Activated CD4-positive, alpha-beta T cell treated with anti-CD3 and anti-CD28 coated beads, Interleukin-2, amount 10 ng/mL, durations not matched to agents 7 days and 5 days (primary cell): ENCODE measurements around the gene OR51A2. TPM values are rescaled to one million over a fixed set of nuclear protein-coding genes. Genes with fewer than 3 reads are reported as not detected.
"Not testable (repeated sequence)": the region's sequence is repeated elsewhere in the genome, so short reads cannot be mapped to it uniquely, and the experiment has no call there.

Source experiments
- CTCF ChIA-PET: fragments of 350-600 bp; sonication (Branson Sonifier 250); formaldehyde crosslinking; loops from one replicate; lab custom pipeline; 2021; ENCODE audit warnings: antibody characterized with exemption; lab: Charles Lee
- POLR2A ChIA-PET: fragments of 350-600 bp; sonication (Branson Sonifier 250); formaldehyde crosslinking; loops from one replicate; lab custom pipeline; 2021; ENCODE audit warnings: antibody characterized with exemption; lab: Charles Lee
- DNase-seq: peaks from one replicate; pipeline ENCODE4 v3.0.0-alpha.2; 2020
- H3K27ac Mint-ChIP-seq: one replicate; pipeline ENCODE4 v1.8.0; 2021; ENCODE audit warnings: mild to moderate bottlenecking, moderate library complexity, mixed read lengths
- H3K27me3 Mint-ChIP-seq: one replicate; pipeline ENCODE4 v1.8.0; 2021; ENCODE audit warnings: mixed read lengths
- H3K36me3 Mint-ChIP-seq: one replicate; pipeline ENCODE4 v1.8.0; 2021; ENCODE audit warnings: low read depth, mixed read lengths
- H3K4me1 Mint-ChIP-seq: one replicate; pipeline ENCODE4 v1.8.0; 2021; ENCODE audit warnings: mixed read lengths
- H3K4me3 Mint-ChIP-seq: one replicate; pipeline ENCODE4 v1.8.0; 2021; ENCODE audit warnings: mild to moderate bottlenecking, moderate library complexity, mixed read lengths
- H3K9me3 Mint-ChIP-seq: one replicate; pipeline ENCODE4 v1.8.0; 2021; ENCODE audit warnings: mixed read lengths
- total RNA-seq, 2 experiments: library from RNA; stranded (reverse); gene quantifications; one replicate each; pipeline ENCODE4 v1.2.3, GENCODE V29; 2021

The OR51A2 gene, protein sequence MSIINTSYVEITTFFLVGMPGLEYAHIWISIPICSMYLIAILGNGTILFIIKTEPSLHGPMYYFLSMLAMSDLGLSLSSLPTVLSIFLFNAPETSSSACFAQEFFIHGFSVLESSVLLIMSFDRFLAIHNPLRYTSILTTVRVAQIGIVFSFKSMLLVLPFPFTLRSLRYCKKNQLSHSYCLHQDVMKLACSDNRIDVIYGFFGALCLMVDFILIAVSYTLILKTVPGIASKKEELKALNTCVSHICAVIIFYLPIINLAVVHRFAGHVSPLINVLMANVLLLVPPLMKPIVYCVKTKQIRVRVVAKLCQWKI
- not detected for total RNA-seq

DNA sequence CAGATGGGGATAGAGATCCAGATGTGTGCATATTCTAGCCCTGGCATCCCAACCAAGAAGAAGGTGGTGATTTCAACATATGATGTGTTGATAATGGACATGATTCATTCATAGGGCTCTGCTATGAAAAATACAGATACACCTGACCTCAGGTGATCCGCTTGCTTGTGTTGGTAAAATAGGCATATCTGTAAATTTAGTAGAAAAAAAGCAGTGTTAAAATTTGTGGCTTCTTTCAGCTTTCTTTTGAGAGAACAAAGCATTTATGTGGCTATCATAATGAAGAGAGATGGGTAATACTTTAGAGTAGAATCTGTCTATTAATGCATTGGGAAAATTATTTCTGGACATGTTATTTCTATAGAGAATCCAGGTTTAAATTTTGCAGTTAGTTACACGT is at the start of gene OR51A2:
Gene OR51A2 (minus strand): TSS at position 101 of the 400 bp plus-strand sequence. CDS start 0 bp downstream, at position 101.
- H3K9me3 Mint-ChIP-seq, CTCF ChIA-PET, H3K36me3 Mint-ChIP-seq, H3K4me3 Mint-ChIP-seq, DNase-seq, H3K27me3 Mint-ChIP-seq, H3K27ac Mint-ChIP-seq, POLR2A ChIA-PET, H3K4me1 Mint-ChIP-seq: not testable (repeated sequence)

DNA sequence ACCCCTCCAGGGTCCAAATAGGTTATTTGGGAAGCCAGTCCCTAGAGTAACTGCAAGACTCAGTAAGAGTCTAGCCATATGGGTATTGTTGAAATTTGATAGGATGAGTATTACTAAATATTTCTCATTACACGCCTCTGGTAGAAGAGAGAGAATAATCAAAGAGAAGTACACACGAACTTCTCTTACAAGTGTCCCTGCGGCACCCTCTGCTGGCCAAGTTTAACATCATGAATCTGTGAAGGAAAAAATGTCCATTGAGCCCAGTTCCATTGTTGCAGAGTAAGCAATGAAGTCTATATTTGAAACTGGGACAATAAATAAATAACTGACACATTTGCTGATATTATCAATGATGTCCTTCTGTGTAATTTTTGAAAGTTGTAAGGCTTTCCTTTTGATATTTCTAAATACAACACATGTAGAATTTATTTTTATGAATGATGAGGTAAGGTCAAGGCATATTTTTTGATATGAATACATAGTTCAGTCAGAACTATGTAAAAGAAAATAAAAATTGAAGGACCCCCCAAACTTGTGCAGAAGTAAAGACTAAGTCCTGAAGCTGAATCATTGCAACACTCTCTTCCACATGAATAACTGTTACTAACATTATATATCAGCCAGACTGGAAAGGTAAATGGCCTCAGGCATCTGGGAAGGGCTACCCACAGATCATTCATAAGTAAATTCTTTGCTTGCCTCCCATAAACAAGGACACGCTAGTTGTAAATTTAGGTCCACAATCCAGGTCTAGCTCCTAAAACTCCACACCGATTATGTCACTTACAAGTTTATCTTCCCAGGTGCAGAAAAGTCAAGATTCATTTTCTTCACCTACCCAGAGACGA is 49.1 kb upstream of the OR51A2 start:
- Mint-ChIP-seq H3K27ac (no peak overlapping the region), H3K9me3 (no peaks in the 10 kb centered on the region), H3K27me3 (peaks cover 2% of the 10 kb centered on the region), H3K4me1 (no peaks in the 10 kb centered on the region), H3K36me3 (no peaks in the 10 kb centered on the region), H3K4me3 (no peak overlapping the region)
- ChIA-PET CTCF (no interaction called here), POLR2A (no interaction called here)
- peak; percentile 41 for DNase-seq

DNA sequence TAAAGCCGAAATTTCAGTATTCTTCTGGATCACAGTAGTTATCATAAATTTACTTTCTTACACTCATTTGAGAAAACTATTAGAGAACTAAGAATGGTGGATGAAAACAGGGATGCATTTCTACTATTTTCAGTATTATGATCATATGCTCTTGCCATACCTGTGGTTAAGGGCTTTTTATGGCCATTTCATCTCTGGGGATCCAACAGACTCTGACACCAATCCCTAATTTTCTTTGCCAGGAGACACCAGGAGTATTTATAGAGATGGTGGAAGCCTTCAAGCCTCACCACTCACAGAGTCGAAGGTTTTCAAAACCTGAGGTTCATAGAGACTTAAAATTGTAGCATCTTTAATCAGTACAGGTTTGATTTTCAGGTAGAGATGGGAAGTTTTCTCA is 39.0 kb upstream of the OR51A2 start, which contains the start of gene OR51L1:
Gene OR51L1 (plus strand): TSS at position 301 of the 400 bp plus-strand sequence. CDS start 4,132 bp downstream, outside the sequence.
- DNase-seq, result no peak
- CTCF ChIA-PET, result no interaction called here
- Mint-ChIP-seq H3K36me3 (no peaks in the 10 kb centered on the region), H3K4me3 (no peak within 1 kb of the TSS), H3K9me3 (no peaks in the 10 kb centered on the region), H3K4me1 (no peaks in the 10 kb centered on the region), H3K27me3 (no peaks in the 10 kb centered on the region), H3K27ac (no peak within 1 kb of the TSS)
- POLR2A ChIA-PET, result no interaction called here

DNA sequence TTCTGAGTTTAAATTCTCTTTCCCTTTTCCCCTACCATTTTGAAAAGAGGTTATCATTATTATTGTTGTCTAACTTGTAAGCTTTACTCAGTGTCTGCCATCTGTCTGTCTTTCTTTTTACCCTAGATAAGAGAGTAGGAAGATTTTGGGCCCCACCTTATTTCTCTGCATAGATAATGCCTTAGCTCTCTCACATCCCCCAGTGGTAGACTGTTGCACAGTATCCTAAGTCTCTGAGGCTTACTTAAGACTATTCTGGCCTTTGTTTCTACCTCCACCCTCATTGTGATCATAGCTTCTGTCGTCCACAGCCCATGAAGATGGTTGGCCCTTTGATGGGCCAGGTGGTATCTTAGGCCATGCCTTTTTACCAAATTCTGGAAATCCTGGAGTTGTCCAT is 35.5 kb upstream of the OR51A2 start:
- no peak overlapping the region for H3K27ac Mint-ChIP-seq

DNA sequence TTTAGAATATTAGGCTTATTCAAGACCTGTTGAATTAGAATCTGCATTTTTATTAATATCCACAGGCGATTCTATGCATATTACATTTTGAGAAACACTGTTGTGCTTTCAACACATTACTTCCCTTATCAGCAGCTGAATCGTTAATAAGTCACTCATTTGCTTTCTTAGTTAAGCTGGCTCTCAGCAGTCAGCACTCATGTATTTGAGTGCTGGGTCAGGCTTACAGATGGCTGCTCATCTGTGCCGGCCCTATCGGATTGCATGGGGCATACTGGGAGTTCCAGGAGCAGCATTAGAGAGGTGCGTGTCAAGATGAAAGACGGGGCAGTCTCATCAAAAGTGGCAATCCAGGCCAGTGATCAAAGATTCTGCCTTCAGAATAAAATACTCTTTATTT is 28.3 kb upstream of the OR51A2 start:
- ChIA-PET CTCF (no interaction called here), POLR2A (no interaction called here)
- Mint-ChIP-seq H3K9me3 (no peaks in the 10 kb centered on the region), H3K27me3 (no peaks in the 10 kb centered on the region), H3K27ac (no peak overlapping the region), H3K4me1 (no peaks in the 10 kb centered on the region), H3K4me3 (no peak overlapping the region), H3K36me3 (no peaks in the 10 kb centered on the region)
- no peak for DNase-seq

More for the DNA sequence above, 35.5 kb upstream of the OR51A2 start:
- no peaks in the 10 kb centered on the region for H3K27me3 Mint-ChIP-seq
- CTCF ChIA-PET, result interaction anchor here (0.6 kb wide), 1 partner anchor 37 kb away, joined by 3 read pairs; no protein-coding TSS in a partner anchor
- POLR2A ChIA-PET, result no interaction called here
- no peak for DNase-seq
- H3K36me3 Mint-ChIP-seq, result no peaks in the 10 kb centered on the region
- no peaks in the 10 kb centered on the region for H3K4me1 Mint-ChIP-seq
- no peak overlapping the region for H3K4me3 Mint-ChIP-seq
- H3K9me3 Mint-ChIP-seq, result no peaks in the 10 kb centered on the region

DNA sequence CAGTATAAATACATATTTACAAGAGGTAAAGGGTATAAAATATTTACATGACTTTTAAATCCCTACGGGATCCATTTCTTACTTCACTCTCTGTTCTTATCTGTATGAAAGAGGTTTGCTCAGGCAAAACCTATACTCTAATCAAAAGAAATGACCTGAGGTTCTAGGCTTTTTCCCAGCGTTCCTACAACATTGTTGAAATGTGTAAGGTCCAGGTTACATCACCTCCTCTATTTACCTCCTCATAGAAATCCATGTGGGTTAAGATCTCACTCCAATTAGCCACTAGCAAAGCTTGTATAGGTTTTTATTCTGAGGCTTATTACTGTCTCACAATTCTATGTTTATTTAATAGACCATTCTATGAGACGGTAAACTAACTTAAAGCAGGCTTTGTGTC is 27.2 kb upstream of the OR51A2 start:
- ChIA-PET CTCF (no interaction called here), POLR2A (no interaction called here)
- Mint-ChIP-seq H3K9me3 (no peaks in the 10 kb centered on the region), H3K27ac (no peak overlapping the region), H3K4me1 (no peaks in the 10 kb centered on the region), H3K36me3 (no peaks in the 10 kb centered on the region), H3K27me3 (no peaks in the 10 kb centered on the region), H3K4me3 (no peak overlapping the region)
- no peak for DNase-seq

DNA sequence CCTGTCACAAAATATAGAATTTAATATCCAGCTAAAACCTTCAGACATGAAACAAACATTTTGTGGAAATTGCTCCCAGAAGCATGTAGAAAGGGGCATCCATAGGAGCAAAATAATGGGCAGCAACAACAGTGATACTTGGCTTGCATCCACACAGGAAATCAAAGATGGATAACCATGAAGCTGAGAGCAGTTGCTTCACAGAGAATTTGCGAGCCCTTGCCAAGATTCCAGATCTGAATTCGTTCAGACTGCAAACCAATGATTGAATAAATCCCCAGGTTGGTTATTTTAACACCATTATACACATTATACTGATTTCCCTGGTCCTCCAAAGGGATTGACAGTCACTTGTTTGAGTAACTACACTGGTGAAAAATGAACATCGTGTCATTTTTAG is 23.5 kb upstream of the OR51A2 start:
- no peak for DNase-seq
- CTCF ChIA-PET, result no interaction called here
- no peak overlapping the region for H3K4me3 Mint-ChIP-seq
- H3K27ac Mint-ChIP-seq, result no peak overlapping the region
- H3K27me3 Mint-ChIP-seq, result no peaks in the 10 kb centered on the region
- no peaks in the 10 kb centered on the region for H3K4me1 Mint-ChIP-seq
- H3K36me3 Mint-ChIP-seq, result no peaks in the 10 kb centered on the region
- POLR2A ChIA-PET, result no interaction called here
- H3K9me3 Mint-ChIP-seq, result no peaks in the 10 kb centered on the region

DNA sequence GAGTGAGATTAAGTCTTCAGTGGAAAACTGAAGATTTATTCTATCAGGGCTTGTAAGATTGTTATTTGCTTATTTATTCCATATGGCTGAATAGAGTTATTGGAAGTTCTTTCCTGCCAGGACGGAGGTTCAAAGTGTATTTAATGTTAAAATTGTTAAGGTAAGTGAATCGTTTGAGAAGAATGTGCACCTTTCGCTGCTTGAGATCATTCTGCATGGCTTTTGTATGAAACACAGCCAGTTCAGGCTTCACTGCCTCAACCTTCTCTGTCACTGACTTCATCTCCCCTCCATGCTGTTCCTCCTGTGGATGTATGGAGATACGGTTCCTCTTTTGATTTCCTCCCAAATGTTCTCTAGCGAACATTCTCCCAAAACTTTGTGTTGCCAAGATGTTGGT is 19.9 kb upstream of the OR51A2 start:
- Mint-ChIP-seq H3K4me3 (no peak overlapping the region), H3K27ac (no peak overlapping the region), H3K36me3 (no peaks in the 10 kb centered on the region), H3K9me3 (no peaks in the 10 kb centered on the region), H3K4me1 (no peaks in the 10 kb centered on the region), H3K27me3 (no peaks in the 10 kb centered on the region)
- POLR2A ChIA-PET, result no interaction called here
- CTCF ChIA-PET, result no interaction called here
- DNase-seq, result no peak

DNA sequence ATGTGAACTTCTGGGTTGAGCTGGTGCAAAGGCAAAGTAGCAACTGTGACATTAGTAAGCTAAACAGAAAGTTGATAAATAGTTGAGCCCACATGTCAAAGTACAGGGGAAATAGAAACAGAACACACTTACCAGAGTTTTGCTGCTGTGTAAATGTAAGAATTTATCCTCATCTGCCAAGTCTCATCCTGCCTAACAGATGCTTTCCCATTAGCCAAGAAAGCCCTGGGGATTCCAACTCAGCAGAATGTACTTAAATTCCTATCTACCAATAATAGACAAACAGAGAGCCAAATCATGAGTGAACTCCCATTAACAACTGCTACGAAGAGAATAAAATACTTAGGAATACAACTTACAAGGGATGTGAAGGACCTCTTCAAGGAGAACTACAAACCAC is 7.3 kb upstream of the OR51A2 start:
- ChIA-PET POLR2A (no interaction called here), CTCF (no interaction called here)
- H3K36me3 Mint-ChIP-seq, result no peaks in the 10 kb centered on the region
- no peak overlapping the region for H3K4me3 Mint-ChIP-seq
- no peak overlapping the region for H3K27ac Mint-ChIP-seq
- H3K4me1 Mint-ChIP-seq, result no peaks in the 10 kb centered on the region
- H3K27me3 Mint-ChIP-seq, result no peaks in the 10 kb centered on the region
- no peaks in the 10 kb centered on the region for H3K9me3 Mint-ChIP-seq
- DNase-seq, result no peak

DNA sequence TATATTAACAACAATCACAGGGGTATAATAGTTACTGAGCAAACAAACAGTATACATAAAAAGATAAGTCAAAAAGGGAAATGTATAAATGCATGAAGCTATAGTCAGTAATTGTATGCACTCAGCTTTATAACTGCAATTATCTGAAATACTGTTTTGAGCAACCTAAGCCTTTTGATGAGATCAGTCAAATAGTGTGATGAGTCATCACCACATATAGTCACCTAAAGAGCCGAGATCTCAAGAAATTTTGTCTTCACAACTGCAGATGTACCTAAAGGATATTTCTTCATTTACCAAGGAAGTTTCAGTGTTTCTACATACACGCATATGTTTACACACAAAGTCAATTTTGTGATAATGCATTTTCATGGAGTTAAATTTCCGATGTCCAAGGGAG is 5.4 kb upstream of the OR51A2 start:
- no peak for DNase-seq
- H3K4me1 Mint-ChIP-seq, result no peaks in the 10 kb centered on the region
- no peak overlapping the region for H3K4me3 Mint-ChIP-seq
- H3K36me3 Mint-ChIP-seq, result no peaks in the 10 kb centered on the region
- no peaks in the 10 kb centered on the region for H3K9me3 Mint-ChIP-seq
- H3K27me3 Mint-ChIP-seq, result no peaks in the 10 kb centered on the region
- ChIA-PET CTCF (no interaction called here), POLR2A (no interaction called here)
- H3K27ac Mint-ChIP-seq, result no peak overlapping the region

DNA sequence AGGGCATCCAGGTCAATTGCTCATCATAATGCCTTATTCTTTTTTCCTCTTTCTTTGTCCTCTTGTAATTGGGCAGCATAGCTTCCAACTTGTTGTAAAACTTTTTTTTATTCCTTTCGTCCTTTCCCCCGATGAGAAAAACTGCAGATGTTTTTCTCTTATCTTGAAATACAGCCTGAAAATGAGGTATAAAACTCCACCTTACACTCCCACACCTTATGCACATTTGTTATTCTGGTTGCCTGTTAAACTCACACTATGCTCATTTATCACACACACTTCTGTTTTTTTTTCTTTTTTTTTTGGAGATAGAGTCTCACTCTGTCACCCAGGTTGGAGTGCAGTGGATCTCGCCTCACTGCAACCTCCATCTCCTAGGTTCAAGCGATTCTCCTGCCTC is 1.9 kb upstream of the OR51A2 start:
- H3K27me3 Mint-ChIP-seq, result no peaks in the 10 kb centered on the region
- H3K4me1 Mint-ChIP-seq, result no peaks in the 10 kb centered on the region
- DNase-seq, result no peak
- no peaks in the 10 kb centered on the region for H3K9me3 Mint-ChIP-seq
- no peak overlapping the region for H3K27ac Mint-ChIP-seq
- no peaks in the 10 kb centered on the region for H3K36me3 Mint-ChIP-seq
- ChIA-PET POLR2A (no interaction called here), CTCF (no interaction called here)
- H3K4me3 Mint-ChIP-seq, result no peak overlapping the region

DNA sequence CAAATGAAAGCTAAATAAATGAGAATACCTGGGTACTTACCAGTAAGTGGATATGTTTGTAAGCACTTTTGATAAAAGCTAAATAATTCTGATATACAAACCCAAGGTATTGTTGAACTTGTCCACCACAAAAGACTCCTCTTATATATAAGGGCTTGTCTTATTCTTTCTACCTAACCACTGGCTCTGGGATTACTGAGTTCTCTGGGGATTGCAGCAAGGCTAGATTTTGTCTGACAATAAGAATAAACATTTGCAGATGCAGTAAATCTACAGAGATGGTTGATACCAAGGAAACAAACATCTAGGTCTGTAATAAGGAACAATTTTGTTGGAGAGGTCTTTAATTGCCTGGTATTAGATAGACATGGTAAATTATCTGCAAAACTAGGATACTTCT is 8.0 kb downstream of the OR51A2 start, which contains the start of gene OR51A4:
Gene OR51A4 (minus strand): TSS at position 101 of the 400 bp plus-strand sequence. CDS start 505 bp downstream, outside the sequence.
- POLR2A ChIA-PET, result no interaction called here
- Mint-ChIP-seq H3K4me1 (no peaks in the 10 kb centered on the region), H3K27ac (no peak within 1 kb of the TSS), H3K27me3 (no peaks in the 10 kb centered on the region), H3K9me3 (no peaks in the 10 kb centered on the region), H3K4me3 (no peak within 1 kb of the TSS), H3K36me3 (no peaks in the 10 kb centered on the region)
- CTCF ChIA-PET, result no interaction called here
- DNase-seq, result no peak

DNA sequence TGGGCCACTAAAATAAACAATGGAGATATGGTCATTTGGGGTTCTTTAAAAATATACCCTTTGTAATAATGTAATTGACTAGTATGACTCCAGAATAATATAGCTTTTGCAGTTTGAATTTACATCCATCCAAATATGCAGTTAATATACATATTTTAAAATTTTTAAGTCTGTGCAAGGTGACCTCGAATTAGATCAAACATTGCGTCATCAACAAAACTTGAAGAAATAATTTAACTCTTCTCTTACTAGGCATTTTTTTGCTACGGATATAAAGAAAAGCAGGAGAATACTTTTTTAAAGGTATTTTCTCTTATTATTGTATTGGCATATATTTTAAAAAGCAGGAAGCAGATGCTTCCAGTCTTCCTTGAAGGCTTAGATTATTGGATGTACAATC is 18.8 kb downstream of the OR51A2 start:
- Mint-ChIP-seq H3K9me3 (no peaks in the 10 kb centered on the region), H3K27ac (no peak overlapping the region), H3K36me3 (no peaks in the 10 kb centered on the region), H3K4me1 (no peaks in the 10 kb centered on the region), H3K27me3 (no peaks in the 10 kb centered on the region), H3K4me3 (no peak overlapping the region)
- POLR2A ChIA-PET, result no interaction called here
- CTCF ChIA-PET, result no interaction called here
- no peak for DNase-seq
